IPS-15b (cell line): ENCODE results near the gene PITPNC1.

ENCODE experiments used
- H3K27me3 ChIP-seq: one replicate; pipeline ENCODE4 v1.6.1; 2013; ENCODE audit warnings: low read length; ENCODE audit not compliant: control insufficient read depth, insufficient read depth
- H3K36me3 ChIP-seq: one replicate; pipeline ENCODE4 v1.6.1; 2013; ENCODE audit warnings: low read length; ENCODE audit not compliant: control insufficient read depth, insufficient read depth
- H3K4me1 ChIP-seq: one replicate; pipeline ENCODE4 v1.6.1; 2013; ENCODE audit warnings: mild to moderate bottlenecking, low read length; ENCODE audit not compliant: control insufficient read depth, insufficient read depth
- H3K4me3 ChIP-seq: one replicate; pipeline ENCODE4 v1.5.1; 2013; ENCODE audit warnings: low read depth, low read length
- H3K9ac ChIP-seq: one replicate; pipeline ENCODE4 v1.6.1; 2013; ENCODE audit warnings: low read depth, mild to moderate bottlenecking, low read length
- H3K9me3 ChIP-seq: one replicate; pipeline ENCODE4 v1.6.1; 2013; ENCODE audit warnings: mild to moderate bottlenecking, low read length; ENCODE audit not compliant: control insufficient read depth, insufficient read depth

The PITPNC1 gene

GRCh38 chr17:67557052-67557845 lies 180.2 kb downstream of the PITPNC1 start:
- Histone ChIP-seq H3K36me3 (no peaks in the 10 kb centered on the region), H3K4me3 (no peak overlapping the region), H3K27me3 (no peaks in the 10 kb centered on the region)

DNA sequence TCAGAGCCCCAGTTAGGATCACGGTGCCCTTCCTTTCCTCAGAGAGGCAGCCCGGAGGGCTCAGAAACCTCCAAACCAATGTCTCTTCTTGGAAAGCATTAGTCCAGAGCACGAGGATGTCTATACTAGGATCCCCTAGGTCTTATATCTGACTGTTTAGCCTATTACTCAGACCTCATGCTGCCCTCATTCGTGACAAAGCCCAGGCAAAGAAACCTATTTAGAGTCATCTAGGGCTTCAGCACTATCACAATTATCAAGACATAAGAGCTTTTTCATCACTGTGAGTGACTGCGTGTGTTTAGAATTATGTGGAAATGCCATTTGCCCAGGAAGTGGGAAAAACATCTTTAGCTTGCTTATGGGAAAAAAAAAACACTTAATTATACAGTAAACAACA lies 180.8 kb downstream of the PITPNC1 start:
- no peaks in the 10 kb centered on the region for H3K27me3 ChIP-seq
- H3K4me3 ChIP-seq, result no peak overlapping the region
- no peaks in the 10 kb centered on the region for H3K9me3 ChIP-seq
- no peaks in the 10 kb centered on the region for H3K36me3 ChIP-seq
- H3K4me1 ChIP-seq, result no peaks in the 10 kb centered on the region
- H3K9ac ChIP-seq, result no peak overlapping the region

More at GRCh38 chr17:67557052-67557845, 180.2 kb downstream of the PITPNC1 start:
- H3K9ac ChIP-seq, result no peak overlapping the region
- H3K4me1 ChIP-seq, result no peaks in the 10 kb centered on the region
- no peaks in the 10 kb centered on the region for H3K9me3 ChIP-seq

DNA sequence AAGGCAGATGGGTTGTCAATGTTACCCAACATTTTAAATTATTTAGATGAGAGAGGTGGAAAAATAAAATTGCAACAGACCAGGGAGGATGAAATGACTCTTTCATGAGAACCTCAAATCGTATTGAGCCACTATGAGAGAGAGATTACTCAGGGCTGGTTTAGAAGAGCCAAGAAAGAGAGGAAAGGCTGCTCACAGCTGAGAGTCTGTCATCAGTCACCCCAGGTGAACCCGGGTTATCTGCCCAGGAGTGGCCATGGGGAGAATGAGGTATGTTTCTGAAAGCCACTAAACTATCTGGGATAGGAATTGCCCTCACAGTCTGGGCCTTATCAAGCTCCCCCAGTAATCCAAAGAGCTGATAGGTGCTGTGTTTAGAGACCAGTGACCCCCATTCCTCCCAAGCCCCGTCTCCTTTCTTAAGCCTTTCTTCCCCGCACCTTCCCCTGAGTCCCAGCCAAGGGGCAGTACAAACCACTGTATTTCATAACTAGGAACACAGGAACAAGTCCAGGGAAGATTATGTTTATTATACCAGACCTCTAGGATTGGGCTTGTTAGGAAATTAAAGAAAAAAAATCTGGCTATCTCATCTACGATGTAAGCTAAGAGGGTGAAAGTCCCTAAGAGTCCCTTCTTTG lies 181.8 kb downstream of the PITPNC1 start:
- Histone ChIP-seq H3K4me3 (no peak overlapping the region), H3K4me1 (no peaks in the 10 kb centered on the region)

GRCh38 chr17:67559381-67559966 lies 182.4 kb downstream of the PITPNC1 start:
- Histone ChIP-seq H3K27me3 (no peaks in the 10 kb centered on the region), H3K9me3 (no peaks in the 10 kb centered on the region), H3K9ac (no peak overlapping the region), H3K4me1 (no peaks in the 10 kb centered on the region), H3K4me3 (no peak overlapping the region), H3K36me3 (no peaks in the 10 kb centered on the region)

More for the DNA sequence above, 181.8 kb downstream of the PITPNC1 start:
- no peaks in the 10 kb centered on the region for H3K27me3 ChIP-seq
- no peak overlapping the region for H3K9ac ChIP-seq
- H3K36me3 ChIP-seq, result no peaks in the 10 kb centered on the region
- H3K9me3 ChIP-seq, result no peaks in the 10 kb centered on the region

GRCh38 chr17:67562005-67562404 lies 184.9 kb downstream of the PITPNC1 start:
- H3K4me3 ChIP-seq, result no peak overlapping the region
- H3K9ac ChIP-seq, result no peak overlapping the region
- no peaks in the 10 kb centered on the region for H3K27me3 ChIP-seq
- no peaks in the 10 kb centered on the region for H3K36me3 ChIP-seq
- H3K4me1 ChIP-seq, result no peaks in the 10 kb centered on the region
- H3K9me3 ChIP-seq, result no peaks in the 10 kb centered on the region

DNA sequence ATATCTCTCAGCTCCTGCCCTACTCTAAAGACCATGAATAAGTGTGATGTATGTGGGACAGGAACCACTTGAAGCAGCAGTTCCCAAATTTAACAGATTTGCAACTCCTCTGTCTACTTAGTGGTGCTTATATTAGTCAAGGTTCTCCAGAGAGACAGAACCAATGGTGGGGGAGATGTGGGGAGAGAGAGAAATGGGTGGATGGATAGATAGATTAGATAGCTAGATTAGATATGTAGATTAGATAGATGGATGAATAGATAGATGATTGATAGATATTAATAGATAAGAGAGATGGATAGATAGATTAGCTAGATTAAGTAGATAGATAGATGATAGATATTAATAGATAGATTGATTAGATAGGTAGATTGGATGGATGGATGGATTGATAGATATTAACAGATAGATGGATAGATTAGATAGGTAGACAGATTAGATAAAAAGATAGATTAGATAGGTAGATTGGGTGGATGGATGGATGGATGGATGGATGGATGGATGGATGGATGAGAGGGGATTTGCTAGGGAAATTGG lies 186.7 kb downstream of the PITPNC1 start:
- Histone ChIP-seq H3K36me3 (no peaks in the 10 kb centered on the region), H3K4me1 (no peaks in the 10 kb centered on the region), H3K4me3 (no peak overlapping the region)

DNA sequence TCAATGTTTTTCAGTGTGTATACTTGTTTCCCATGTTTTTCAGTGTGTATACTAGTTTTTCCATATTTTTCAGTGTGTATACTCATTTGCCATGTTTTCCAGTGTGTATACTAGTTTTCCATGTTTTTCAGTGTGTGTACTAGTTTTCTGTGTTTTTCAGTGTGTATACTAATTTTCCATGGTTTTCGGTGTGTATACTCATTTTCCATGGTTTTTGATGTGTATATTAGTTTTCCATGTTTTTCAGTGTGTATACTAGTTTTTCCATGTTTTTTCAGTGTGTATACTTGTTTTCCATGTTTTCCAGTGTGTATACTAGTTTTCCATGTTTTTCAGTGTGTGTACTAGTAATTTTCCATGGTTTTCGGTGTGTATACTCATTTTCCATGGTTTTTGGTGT lies 188.0 kb downstream of the PITPNC1 start:
- H3K36me3 ChIP-seq, result no peaks in the 10 kb centered on the region
- H3K4me3 ChIP-seq, result no peak overlapping the region
- H3K9me3 ChIP-seq, result no peaks in the 10 kb centered on the region
- no peaks in the 10 kb centered on the region for H3K27me3 ChIP-seq
- H3K4me1 ChIP-seq, result no peaks in the 10 kb centered on the region
- H3K9ac ChIP-seq, result no peak overlapping the region

More for the DNA sequence above, 186.7 kb downstream of the PITPNC1 start:
- Histone ChIP-seq H3K9ac (no peak overlapping the region), H3K27me3 (no peaks in the 10 kb centered on the region), H3K9me3 (no peaks in the 10 kb centered on the region)

DNA sequence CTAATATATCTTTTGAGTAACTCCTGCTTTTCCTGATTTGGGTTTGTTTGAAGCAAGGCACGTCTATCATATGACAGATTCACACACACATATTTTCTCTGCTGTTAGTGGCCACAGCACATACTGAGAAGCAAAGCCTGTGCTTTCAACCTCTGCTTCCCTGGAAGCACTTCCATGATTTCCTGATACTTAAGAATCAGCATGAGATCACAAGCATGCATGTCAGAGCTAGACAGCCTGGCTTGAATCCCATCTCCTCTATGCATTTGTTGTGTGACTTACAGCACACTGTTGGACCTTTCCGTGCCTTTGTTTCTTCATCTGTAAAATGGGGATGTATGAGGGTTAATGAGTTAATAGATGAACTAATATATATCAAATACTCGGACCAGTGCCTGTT lies 189.6 kb downstream of the PITPNC1 start:
- H3K9ac ChIP-seq, result no peak overlapping the region
- no peak overlapping the region for H3K4me3 ChIP-seq
- no peaks in the 10 kb centered on the region for H3K36me3 ChIP-seq
- H3K9me3 ChIP-seq, result no peaks in the 10 kb centered on the region
- H3K27me3 ChIP-seq, result no peaks in the 10 kb centered on the region
- H3K4me1 ChIP-seq, result no peaks in the 10 kb centered on the region

GRCh38 chr17:67569015-67569451 lies 192.0 kb downstream of the PITPNC1 start:
- no peaks in the 10 kb centered on the region for H3K36me3 ChIP-seq
- H3K9me3 ChIP-seq, result no peaks in the 10 kb centered on the region
- no peak overlapping the region for H3K9ac ChIP-seq
- no peaks in the 10 kb centered on the region for H3K4me1 ChIP-seq
- H3K27me3 ChIP-seq, result no peaks in the 10 kb centered on the region
- no peak overlapping the region for H3K4me3 ChIP-seq

GRCh38 chr17:67569873-67570272 lies 192.8 kb downstream of the PITPNC1 start:
- Histone ChIP-seq H3K27me3 (no peaks in the 10 kb centered on the region), H3K9me3 (no peaks in the 10 kb centered on the region), H3K4me1 (no peaks in the 10 kb centered on the region), H3K36me3 (no peaks in the 10 kb centered on the region), H3K4me3 (no peak overlapping the region), H3K9ac (no peak overlapping the region)

DNA sequence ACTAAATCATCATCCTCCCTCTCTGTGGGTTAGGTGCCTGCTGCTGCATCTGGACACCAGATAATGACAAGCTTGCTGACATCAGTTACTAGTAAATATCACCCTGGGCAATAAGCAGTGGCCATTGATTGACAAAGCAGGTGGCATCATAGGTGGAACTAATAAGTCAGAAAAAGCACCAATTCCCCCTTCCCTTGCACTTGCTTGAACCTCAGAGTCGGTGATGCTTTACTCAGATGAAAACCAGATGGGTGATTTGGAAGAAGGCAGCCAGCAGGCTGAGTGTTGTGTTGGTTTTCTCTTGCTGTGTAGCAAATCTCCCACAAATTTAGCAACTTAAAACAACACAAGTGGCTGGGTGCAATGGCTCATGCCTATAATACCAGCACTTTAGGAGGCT lies 193.7 kb downstream of the PITPNC1 start:
- no peak overlapping the region for H3K9ac ChIP-seq
- H3K4me1 ChIP-seq, result no peaks in the 10 kb centered on the region
- H3K9me3 ChIP-seq, result no peaks in the 10 kb centered on the region
- no peak overlapping the region for H3K4me3 ChIP-seq
- H3K27me3 ChIP-seq, result no peaks in the 10 kb centered on the region
- no peaks in the 10 kb centered on the region for H3K36me3 ChIP-seq
